CD4-positive, CD25-positive, alpha-beta regulatory T cell (primary cell): ENCODE results near the gene RAB11FIP5. TPM values are rescaled to one million over a fixed set of nuclear protein-coding genes. Genes with fewer than 3 reads are reported as not detected.

Source experiments
- ATAC-seq, 2 donors: fragments of 150-1000 bp; cut with Tn5 transposase; one replicate each; pipeline ENCODE4 v1.10.0; 2021; ENCODE audit warnings: low read depth in 2 of 2, moderate number of reproducible peaks in 2 of 2, moderate library complexity in 1 of 2
- DNase-seq, 3 donors: peaks; one replicate each; pipeline versions ENCODE4 v3.0.0 to v3.0.0-alpha.2; 2012 to 2022; ENCODE audit warnings: mixed read lengths in 1 of 3
- H3K27ac ChIP-seq: one replicate; pipeline ENCODE4 v1.7.0; 2013; ENCODE audit warnings: mild to moderate bottlenecking, low read length; ENCODE audit not compliant: insufficient read depth, poor library complexity, severe bottlenecking
- H3K27me3 ChIP-seq: one replicate; pipeline ENCODE4 v1.7.0; 2013; ENCODE audit warnings: low read length; ENCODE audit not compliant: control insufficient read depth, insufficient read depth
- H3K36me3 ChIP-seq: one replicate; pipeline ENCODE4 v1.7.0; 2013; ENCODE audit warnings: mild to moderate bottlenecking, low read length, moderate library complexity; ENCODE audit not compliant: control insufficient read depth, insufficient read depth
- H3K4me1 ChIP-seq: 2 replicates; pipeline ENCODE4 v1.7.0; 2013; ENCODE audit warnings: mild to moderate bottlenecking, low read length; ENCODE audit not compliant: insufficient read depth, control insufficient read depth, poor library complexity, severe bottlenecking
- H3K4me3 ChIP-seq: one replicate; pipeline ENCODE4 v1.7.0; 2013; ENCODE audit warnings: low read depth, mild to moderate bottlenecking, low read length, moderate library complexity
- H3K9me3 ChIP-seq, 2 experiments: 1 replicate in 1 of 2; 2 replicates in 1 of 2; pipeline ENCODE4 v1.7.0; 2013; ENCODE audit warnings: low read length in 2 of 2, mild to moderate bottlenecking in 1 of 2, moderate library complexity in 1 of 2; ENCODE audit not compliant: control insufficient read depth in 2 of 2
- H3K27ac Mint-ChIP-seq, 3 donors: one replicate each; pipeline ENCODE4 v1.8.0; 2020 to 2022; ENCODE audit warnings: mild to moderate bottlenecking in 3 of 3, mixed read lengths in 3 of 3, moderate library complexity in 2 of 3
- H3K27me3 Mint-ChIP-seq: one replicate; pipeline ENCODE4 v1.8.0; 2022; ENCODE audit warnings: mild to moderate bottlenecking, mixed read lengths
- H3K36me3 Mint-ChIP-seq: one replicate; pipeline ENCODE4 v1.8.0; 2020; ENCODE audit warnings: mixed read lengths
- H3K4me1 Mint-ChIP-seq, 4 donors: one replicate each; pipeline ENCODE4 v1.8.0; 2020 to 2022; ENCODE audit warnings: mixed read lengths in 4 of 4, mild to moderate bottlenecking in 1 of 4
- H3K4me3 Mint-ChIP-seq, 4 donors: one replicate each; pipeline ENCODE4 v1.8.0; 2020 to 2022; ENCODE audit warnings: mild to moderate bottlenecking in 4 of 4, mixed read lengths in 4 of 4, moderate library complexity in 3 of 4
- H3K9me3 Mint-ChIP-seq, 7 donors: one replicate each; pipeline ENCODE4 v1.8.0; 2020 to 2022; ENCODE audit warnings: mixed read lengths in 7 of 7, mild to moderate bottlenecking in 3 of 7, moderate library complexity in 2 of 7
- polyA plus RNA-seq, 4 donors: library from polyadenylated mRNA; unstranded; fragments of 300-500 nt; fragmentation: Illumina TruSeq; gene quantifications; one replicate each; pipeline ENCODE4 v1.2.3, GENCODE V29; 2021
- total RNA-seq: library from RNA; stranded (reverse); gene quantifications from one replicate; pipeline ENCODE4 v1.2.3, GENCODE V29; 2022

Gene RAB11FIP5
- total and polyA plus RNA-seq, 5 donors from 2014 or later = 15.4 to 30.8 (median 21.4) TPM

- Mint-ChIP-seq H3K4me1 (peaks cover 0 to 5% (median 0%) of the 10 kb centered on the region in 4 donors), H3K27ac (no peak overlapping the region), H3K4me3 (no peak overlapping the region), H3K27me3 (no peaks in the 10 kb centered on the region), H3K36me3 (peaks cover 18% of the 10 kb centered on the region), H3K9me3 (no peaks in the 10 kb centered on the region)
- DNase-seq (no peak), ATAC-seq (no peak)
- no peaks in the 10 kb centered on the region for H3K36me3 ChIP-seq
- no peaks in the 10 kb centered on the region for H3K4me1 ChIP-seq
- H3K27me3 ChIP-seq = no peaks in the 10 kb centered on the region
- H3K27ac ChIP-seq = no peak overlapping the region
- no peaks in the 10 kb centered on the region for H3K9me3 ChIP-seq
- H3K4me3 ChIP-seq = no peak overlapping the region
Observed at GRCh38 chr2:73035899-73036711, 76.6 kb downstream of the RAB11FIP5 start.

GRCh38 chr2:73034661-73035375 lies 77.9 kb downstream of the RAB11FIP5 start:
- DNase-seq = no peak
- H3K4me3 ChIP-seq = no peak overlapping the region
- no peaks in the 10 kb centered on the region for H3K9me3 ChIP-seq
- H3K27ac ChIP-seq = no peak overlapping the region
- Mint-ChIP-seq H3K27ac (no peak overlapping the region), H3K4me3 (no peak overlapping the region), H3K36me3 (peaks cover 16% of the 10 kb centered on the region), H3K4me1 (peaks cover 0 to 5% (median 0%) of the 10 kb centered on the region in 4 donors), H3K27me3 (no peaks in the 10 kb centered on the region), H3K9me3 (no peaks in the 10 kb centered on the region)
- H3K27me3 ChIP-seq = no peaks in the 10 kb centered on the region
- no peaks in the 10 kb centered on the region for H3K4me1 ChIP-seq
- H3K36me3 ChIP-seq = no peaks in the 10 kb centered on the region
- no peak for ATAC-seq

GRCh38 chr2:73033766-73034381 lies 78.9 kb downstream of the RAB11FIP5 start:
- peaks cover 13% of the 10 kb centered on the region for H3K36me3 Mint-ChIP-seq
- no peaks in the 10 kb centered on the region for H3K9me3 Mint-ChIP-seq
- Histone ChIP-seq H3K4me3 (no peak overlapping the region), H3K9me3 (no peaks in the 10 kb centered on the region), H3K4me1 (no peaks in the 10 kb centered on the region), H3K36me3 (no peaks in the 10 kb centered on the region), H3K27me3 (no peaks in the 10 kb centered on the region), H3K27ac (no peak overlapping the region)
- DNase-seq = no peak
- H3K4me1 Mint-ChIP-seq = no peaks in the 10 kb centered on the region
- H3K4me3 Mint-ChIP-seq = no peak overlapping the region
- H3K27ac Mint-ChIP-seq = no peak overlapping the region
- no peaks in the 10 kb centered on the region for H3K27me3 Mint-ChIP-seq
- ATAC-seq = peak in 1 of 2 donors; percentile 11

- H3K27ac ChIP-seq = no peak overlapping the region
- no peaks in the 10 kb centered on the region for H3K27me3 ChIP-seq
- no peaks in the 10 kb centered on the region for H3K4me1 Mint-ChIP-seq
- no peaks in the 10 kb centered on the region for H3K9me3 Mint-ChIP-seq
- H3K36me3 ChIP-seq = no peaks in the 10 kb centered on the region
- H3K4me1 ChIP-seq = no peaks in the 10 kb centered on the region
- H3K36me3 Mint-ChIP-seq = peaks cover 13% of the 10 kb centered on the region
- no peak for DNase-seq
- ATAC-seq = peak in 1 of 2 donors; percentile 14
- no peak overlapping the region for H3K4me3 ChIP-seq
- H3K27me3 Mint-ChIP-seq = no peaks in the 10 kb centered on the region
- H3K9me3 ChIP-seq = no peaks in the 10 kb centered on the region
- no peak overlapping the region for H3K27ac Mint-ChIP-seq
- H3K4me3 Mint-ChIP-seq = no peak overlapping the region
Observed at GRCh38 chr2:73033142-73033765, 79.5 kb downstream of the RAB11FIP5 start.

- Mint-ChIP-seq H3K27me3 (no peaks in the 10 kb centered on the region), H3K4me1 (no peaks in the 10 kb centered on the region), H3K27ac (no peak overlapping the region), H3K9me3 (no peaks in the 10 kb centered on the region), H3K4me3 (no peak overlapping the region), H3K36me3 (peaks cover 9% of the 10 kb centered on the region)
- no peaks in the 10 kb centered on the region for H3K4me1 ChIP-seq
- H3K27me3 ChIP-seq = no peaks in the 10 kb centered on the region
- H3K27ac ChIP-seq = no peak overlapping the region
- DNase-seq (no peak), ATAC-seq (no peak)
- H3K9me3 ChIP-seq = no peaks in the 10 kb centered on the region
- H3K4me3 ChIP-seq = no peak overlapping the region
- H3K36me3 ChIP-seq = no peaks in the 10 kb centered on the region
Observed at GRCh38 chr2:73032702-73033097, 80.0 kb downstream of the RAB11FIP5 start.

GRCh38 chr2:73031725-73032701 lies 80.7 kb downstream of the RAB11FIP5 start:
- no peak overlapping the region for H3K27ac Mint-ChIP-seq
- H3K27ac ChIP-seq = no peak overlapping the region

More at GRCh38 chr2:73031725-73032701, 80.7 kb downstream of the RAB11FIP5 start:
- no peak for DNase-seq
- Histone ChIP-seq H3K9me3 (no peaks in the 10 kb centered on the region), H3K4me1 (no peaks in the 10 kb centered on the region), H3K4me3 (no peak overlapping the region), H3K36me3 (no peaks in the 10 kb centered on the region), H3K27me3 (no peaks in the 10 kb centered on the region)
- ATAC-seq = no peak
- no peaks in the 10 kb centered on the region for H3K4me1 Mint-ChIP-seq
- no peak overlapping the region for H3K4me3 Mint-ChIP-seq
- no peaks in the 10 kb centered on the region for H3K27me3 Mint-ChIP-seq
- peaks cover 2% of the 10 kb centered on the region for H3K36me3 Mint-ChIP-seq
- no peaks in the 10 kb centered on the region for H3K9me3 Mint-ChIP-seq
